H54 (cell line): Measurements from ENCODE around the gene SUSD4.

Experiments used
- DNase-seq: peaks from one replicate; pipeline ENCODE4 v3.0.0; 2011; ENCODE audit warnings: low spot score, mixed read lengths; ENCODE audit not compliant: insufficient read length
- FAIRE-seq: peaks from 3 replicates; lab custom pipeline; 2011; peaks lifted over from hg19 to GRCh38; lab: Jason Lieb, UNC
- POLR2A ChIP-seq: IDR thresholded peaks from 2 replicates; pipeline ENCODE4 v1.6.1; 2011; ENCODE audit warnings: low read depth, mild to moderate bottlenecking, low read length

The SUSD4 gene

GRCh38 chr1:223390618-223391017 is 26.6 kb upstream of the SUSD4 start:
- no peak for TF ChIP-seq POLR2A
- no peak for DNase-seq
- FAIRE-seq: no peak

GRCh38 chr1:223386013-223386412 is 22.0 kb upstream of the SUSD4 start:
- DNase-seq (no peak), FAIRE-seq (no peak)
- no peak for TF ChIP-seq POLR2A

- FAIRE-seq (no peak), DNase-seq (no peak)
- TF ChIP-seq POLR2A: no peak
Observed at GRCh38 chr1:223378754-223379153, 14.8 kb upstream of the SUSD4 start.

- no peak for TF ChIP-seq POLR2A
- no peak for DNase-seq
- FAIRE-seq: no peak
Observed at GRCh38 chr1:223374064-223374610, 10.2 kb upstream of the SUSD4 start.

- no peak for TF ChIP-seq POLR2A
- DNase-seq: no peak
- no peak for FAIRE-seq
Observed at GRCh38 chr1:223364685-223365382, 858 bp upstream of the SUSD4 start.

- DNase-seq (no peak), FAIRE-seq (no peak)
- no peak for TF ChIP-seq POLR2A
Observed at GRCh38 chr1:223363057-223363855, 720 bp downstream of the SUSD4 start.

GRCh38 chr1:223358826-223359225 is 5.2 kb downstream of the SUSD4 start:
- TF ChIP-seq POLR2A: no peak
- DNase-seq (no peak), FAIRE-seq (no peak)

- no peak for TF ChIP-seq POLR2A
- FAIRE-seq (no peak), DNase-seq (no peak)
Observed at GRCh38 chr1:223355699-223356098, 8.3 kb downstream of the SUSD4 start.

GRCh38 chr1:223353939-223354338 is 10.0 kb downstream of the SUSD4 start:
- no peak for TF ChIP-seq POLR2A
- no peak for DNase-seq
- FAIRE-seq: no peak

GRCh38 chr1:223352944-223353343 is 11.0 kb downstream of the SUSD4 start:
- no peak for FAIRE-seq
- TF ChIP-seq POLR2A: no peak
- DNase-seq: no peak

- DNase-seq (no peak), FAIRE-seq (no peak)
- TF ChIP-seq POLR2A: no peak
Observed at GRCh38 chr1:223350361-223350908, 13.5 kb downstream of the SUSD4 start.

- TF ChIP-seq POLR2A: no peak
Observed at GRCh38 chr1:223349241-223349640, 14.7 kb downstream of the SUSD4 start.

GRCh38 chr1:223348439-223348838 is 15.5 kb downstream of the SUSD4 start:
- no peak for TF ChIP-seq POLR2A
- FAIRE-seq: no peak

More at GRCh38 chr1:223349241-223349640, 14.7 kb downstream of the SUSD4 start:
- FAIRE-seq (no peak), DNase-seq (no peak)

GRCh38 chr1:223347583-223347982 is 16.4 kb downstream of the SUSD4 start:
- TF ChIP-seq POLR2A: no peak
- no peak for DNase-seq
- no peak for FAIRE-seq

More at GRCh38 chr1:223348439-223348838, 15.5 kb downstream of the SUSD4 start:
- DNase-seq: no peak

- FAIRE-seq: no peak
- TF ChIP-seq POLR2A: no peak
- DNase-seq: no peak
Observed at GRCh38 chr1:223346311-223346710, 17.7 kb downstream of the SUSD4 start.
